HL-60 (cell line): ENCODE measurements around the gene ABO.

Experiments used
- DNase-seq, 2 experiments: peaks; one replicate each; pipeline ENCODE4 v3.0.0-alpha.2; 2010 to 2020; ENCODE audit warnings: low read depth in 1 of 2, low spot score in 1 of 2
- H3K27ac ChIP-seq: fragments of 250-450 bp; sonication (Bioruptor Pico); replicated peaks from 2 replicates; pipeline ENCODE4 v1.5.1; 2020; ENCODE audit warnings: mild to moderate bottlenecking, moderate library complexity
- H3K27me3 ChIP-seq: fragments of 250-450 bp; sonication (Bioruptor Pico); 2 replicates; pipeline ENCODE4 v1.5.1; 2021; ENCODE audit warnings: mild to moderate bottlenecking, moderate library complexity; ENCODE audit not compliant: insufficient read depth, poor library complexity, severe bottlenecking
- H3K4me3 ChIP-seq: replicated peaks from 2 replicates; pipeline ENCODE4 v1.5.1; 2011; ENCODE audit warnings: mild to moderate bottlenecking, control low read depth, low read length; ENCODE audit not compliant: insufficient read depth
- CTCF ChIP-seq: IDR thresholded peaks from one replicate; pipeline ENCODE4 v1.5.1; 2011; ENCODE audit warnings: low read length, control low read depth, inconsistent platforms; ENCODE audit not compliant: insufficient read depth
- GABPA ChIP-seq: IDR thresholded peaks from 2 replicates; pipeline ENCODE4 v1.6.1; 2012; ENCODE audit warnings: low read depth
- POLR2AphosphoS5 ChIP-seq: IDR thresholded peaks from 2 replicates; pipeline ENCODE4 v1.6.1; 2012; ENCODE audit warnings: low read depth
- REST ChIP-seq: IDR thresholded peaks from 2 replicates; pipeline ENCODE4 v1.6.1; 2012; ENCODE audit warnings: low read depth; ENCODE audit not compliant: insufficient replicate concordance
- SPI1 ChIP-seq: IDR thresholded peaks from 2 replicates; pipeline ENCODE4 v1.6.1; 2012; ENCODE audit warnings: low read depth, mild to moderate bottlenecking, borderline replicate concordance

The ABO gene

GRCh38 chr9:133247632-133248031 is 27.4 kb downstream of the ABO start:
- Histone ChIP-seq H3K27me3 (peaks cover 27% of the 10 kb centered on the region), H3K27ac (no peak overlapping the region), H3K4me3 (no peak overlapping the region)
- no peak for DNase-seq
- TF ChIP-seq REST (no peak), SPI1 (no peak), CTCF (no peak), POLR2AphosphoS5 (no peak), GABPA (no peak)

- no peak for DNase-seq
- Histone ChIP-seq H3K27me3 (peaks cover 27% of the 10 kb centered on the region), H3K4me3 (no peak overlapping the region), H3K27ac (no peak overlapping the region)
- TF ChIP-seq GABPA (no peak), POLR2AphosphoS5 (no peak), SPI1 (no peak), CTCF (no peak), REST (no peak)
These were observed 28.0 kb downstream of the ABO start for GRCh38 chr9:133246991-133247390.

- TF ChIP-seq CTCF (no peak), GABPA (no peak), POLR2AphosphoS5 (no peak), REST (no peak), SPI1 (no peak)
- DNase-seq, result no peak
- Histone ChIP-seq H3K27me3 (peaks cover 27% of the 10 kb centered on the region), H3K4me3 (no peak overlapping the region), H3K27ac (no peak overlapping the region)
These were observed 28.4 kb downstream of the ABO start for GRCh38 chr9:133246562-133246961.
